ENCODE data around the gene ATP2C2. TPM values are rescaled to one million over a fixed set of nuclear protein-coding genes. Genes with fewer than 3 reads are reported as not detected.

ATP2C2 gene
- polyA plus RNA-seq, 4 donors = 4.0 to 45.7 (median 15.6) TPM

DNA sequence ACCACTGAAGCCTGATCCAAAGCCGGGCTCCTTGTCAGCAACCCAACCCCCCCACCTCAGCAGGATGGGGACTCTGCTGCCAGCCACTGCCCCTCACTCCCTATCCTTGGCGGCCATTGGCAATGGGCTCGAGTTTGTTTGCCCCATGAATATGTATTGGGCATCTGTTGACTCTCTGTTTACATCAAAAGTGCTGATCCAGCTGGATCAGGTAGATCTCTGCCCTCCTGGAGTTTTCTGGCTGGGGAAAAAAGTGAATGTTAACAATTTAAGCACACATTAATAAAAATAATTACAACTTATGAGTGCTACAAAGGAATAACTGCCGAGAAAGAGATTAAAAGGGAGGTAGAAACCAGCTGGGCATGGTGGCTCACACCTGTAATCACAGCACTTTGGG, 62.5 kb downstream of the ATP2C2 start:
- H3K27me3 ChIP-seq (ENCODE audit: control insufficient read depth in 3 of 3, insufficient read depth in 3 of 3, low read length in 3 of 3) = no peaks in the 10 kb centered on the region
- peaks cover 0 to 2% (median 0%) of the 10 kb centered on the region in 3 donors for H3K4me1 ChIP-seq (ENCODE audit: control insufficient read depth in 3 of 3, insufficient read depth in 2 of 3, low read depth in 1 of 3, low read length in 2 of 3)
- H3K36me3 ChIP-seq (ENCODE audit: control insufficient read depth in 3 of 3, insufficient read depth in 2 of 3, low read depth in 1 of 3, low read length in 3 of 3) = peaks cover 0 to 16% (median 0%) of the 10 kb centered on the region in 3 donors
- no peak for FAIRE-seq
- no peak overlapping the region for H3K4me3 ChIP-seq (ENCODE audit: low read depth in 1 of 3, low read length in 3 of 3)
- H3K9me3 ChIP-seq (ENCODE audit: control insufficient read depth in 2 of 2, insufficient read depth in 1 of 2, low read depth in 1 of 2, low read length in 1 of 2) = no peaks in the 10 kb centered on the region
- H3K27ac ChIP-seq (ENCODE audit: low read depth in 1 of 3, low read length in 2 of 3) = no peak overlapping the region
- no peak for DNase-seq
- WGBS, 3 donors = 40 to 71% (median 59%) methylated on average over 4 of the region's 4 CpGs

DNA sequence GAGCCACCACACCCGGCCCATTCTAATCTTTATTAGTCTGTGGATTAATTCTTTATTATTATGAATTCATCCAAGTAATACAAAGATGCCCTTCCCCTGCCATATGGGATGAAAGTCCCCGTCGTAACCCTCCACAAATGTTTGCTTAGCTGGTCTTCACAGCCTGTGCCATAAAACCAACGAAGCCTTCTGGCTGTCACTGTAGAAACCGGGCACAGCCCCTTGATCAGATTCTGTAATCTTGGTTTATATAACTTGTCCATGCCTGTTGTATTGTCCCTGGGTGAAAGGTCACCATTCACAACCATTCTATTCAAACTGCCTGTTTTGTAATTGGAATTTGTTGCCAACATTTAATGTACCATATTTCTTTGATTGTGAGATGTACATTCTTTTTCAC, 66.5 kb downstream of the ATP2C2 start:
- DNase-seq = peak; percentile 81 to 98
- 14 to 53% (median 30%) methylated on average over 5 of the region's 5 CpGs for WGBS, 3 donors
- no peak for FAIRE-seq
- Histone ChIP-seq H3K27ac (ENCODE audit: low read depth in 1 of 3, low read length in 2 of 3) (peak overlapping the region; percentile 46 to 72 (median 65)), H3K4me3 (ENCODE audit: low read depth in 1 of 3, low read length in 3 of 3) (no peak overlapping the region), H3K9me3 (ENCODE audit: control insufficient read depth in 2 of 2, insufficient read depth in 1 of 2, low read depth in 1 of 2, low read length in 1 of 2) (no peaks in the 10 kb centered on the region), H3K36me3 (ENCODE audit: control insufficient read depth in 3 of 3, insufficient read depth in 2 of 3, low read depth in 1 of 3, low read length in 3 of 3) (peaks cover 0 to 18% (median 0%) of the 10 kb centered on the region in 3 donors), H3K4me1 (ENCODE audit: control insufficient read depth in 3 of 3, insufficient read depth in 2 of 3, low read depth in 1 of 3, low read length in 2 of 3) (peaks cover 0 to 2% (median 0%) of the 10 kb centered on the region in 3 donors), H3K27me3 (ENCODE audit: control insufficient read depth in 3 of 3, insufficient read depth in 3 of 3, low read length in 3 of 3) (no peaks in the 10 kb centered on the region)

DNA sequence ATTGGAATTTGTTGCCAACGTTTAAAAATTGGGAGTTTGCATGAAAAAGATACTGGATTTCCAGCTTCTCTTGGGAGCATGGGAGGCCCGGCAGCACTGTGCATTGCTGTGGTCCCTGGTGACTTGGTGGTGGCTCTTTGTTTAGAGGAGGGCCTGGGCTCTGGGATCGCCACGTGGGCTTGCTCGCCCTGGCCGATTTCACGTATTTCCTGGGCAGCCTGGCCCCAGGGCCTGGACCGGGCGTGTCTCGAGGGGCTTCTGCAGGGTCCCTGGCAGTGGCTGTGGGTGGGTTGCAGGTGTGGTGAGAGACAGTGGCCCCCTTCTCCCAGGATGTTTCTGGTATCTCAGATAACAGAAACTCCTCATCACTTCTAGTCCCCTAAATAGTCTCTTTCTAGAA, 67.9 kb downstream of the ATP2C2 start:
- Histone ChIP-seq H3K4me1 (ENCODE audit: control insufficient read depth in 3 of 3, insufficient read depth in 2 of 3, low read depth in 1 of 3, low read length in 2 of 3) (peaks cover 0 to 2% (median 0%) of the 10 kb centered on the region in 3 donors), H3K9me3 (ENCODE audit: control insufficient read depth in 2 of 2, insufficient read depth in 1 of 2, low read depth in 1 of 2, low read length in 1 of 2) (no peaks in the 10 kb centered on the region), H3K4me3 (ENCODE audit: low read depth in 1 of 3, low read length in 3 of 3) (no peak overlapping the region), H3K27me3 (ENCODE audit: control insufficient read depth in 3 of 3, insufficient read depth in 3 of 3, low read length in 3 of 3) (no peaks in the 10 kb centered on the region), H3K36me3 (ENCODE audit: control insufficient read depth in 3 of 3, insufficient read depth in 2 of 3, low read depth in 1 of 3, low read length in 3 of 3) (peaks cover 0 to 16% (median 0%) of the 10 kb centered on the region in 3 donors), H3K27ac (ENCODE audit: low read depth in 1 of 3, low read length in 2 of 3) (no peak overlapping the region)
- DNase-seq (no peak), FAIRE-seq (no peak)
- 83 to 86% (median 83%) methylated on average over 10 of the region's 10 CpGs for WGBS, 3 donors

DNA sequence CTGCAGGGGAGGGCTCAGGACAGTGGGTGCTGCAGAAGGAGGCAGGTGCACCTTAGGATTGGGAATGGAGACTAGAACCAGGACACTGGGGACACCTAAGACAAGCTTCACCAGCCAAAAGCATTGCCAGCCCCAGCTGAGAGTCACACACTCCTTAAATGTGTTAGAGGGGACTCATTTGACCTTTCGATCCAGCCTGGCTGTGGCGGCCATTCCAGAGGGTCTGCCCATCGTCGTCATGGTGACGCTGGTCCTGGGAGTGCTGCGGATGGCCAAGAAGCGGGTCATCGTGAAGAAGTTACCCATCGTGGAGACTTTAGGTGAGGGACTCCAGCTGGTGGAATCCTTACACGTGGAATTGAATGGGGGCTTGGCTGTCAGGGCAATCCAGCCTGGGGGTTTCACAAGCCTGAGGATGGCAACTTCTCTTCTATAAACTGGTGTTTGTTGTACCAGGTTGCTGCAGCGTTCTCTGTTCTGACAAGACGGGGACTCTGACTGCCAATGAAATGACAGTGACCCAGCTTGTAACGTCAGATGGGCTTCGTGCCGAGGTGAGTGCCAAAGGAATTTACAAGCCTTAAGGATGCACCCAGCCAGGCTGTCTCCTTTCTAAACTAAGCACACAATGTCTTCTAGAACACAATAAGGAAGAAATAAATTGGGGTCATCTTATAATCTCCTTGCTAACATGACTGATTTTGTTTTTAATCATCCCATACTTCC, 70.8 kb downstream of the ATP2C2 start:
- H3K9me3 ChIP-seq (ENCODE audit: control insufficient read depth in 2 of 2, insufficient read depth in 1 of 2, low read depth in 1 of 2, low read length in 1 of 2) = no peaks in the 10 kb centered on the region
- H3K27ac ChIP-seq (ENCODE audit: low read depth in 1 of 3, low read length in 2 of 3) = peak overlapping the region in 1 of 3 donors; percentile 56
- peak in 1 of 2 donors; percentile 31 for DNase-seq
- H3K4me3 ChIP-seq (ENCODE audit: low read depth in 1 of 3, low read length in 3 of 3) = no peak overlapping the region
- H3K27me3 ChIP-seq (ENCODE audit: control insufficient read depth in 3 of 3, insufficient read depth in 3 of 3, low read length in 3 of 3) = no peaks in the 10 kb centered on the region
- H3K4me1 ChIP-seq (ENCODE audit: control insufficient read depth in 3 of 3, insufficient read depth in 2 of 3, low read depth in 1 of 3, low read length in 2 of 3) = peaks cover 0 to 15% (median 3%) of the 10 kb centered on the region in 3 donors
- no peak for FAIRE-seq
- 59 to 75% (median 67%) methylated on average over 15 of the region's 15 CpGs for WGBS, 3 donors
- H3K36me3 ChIP-seq (ENCODE audit: control insufficient read depth in 3 of 3, insufficient read depth in 2 of 3, low read depth in 1 of 3, low read length in 3 of 3) = peaks cover 0 to 20% (median 0%) of the 10 kb centered on the region in 3 donors

DNA sequence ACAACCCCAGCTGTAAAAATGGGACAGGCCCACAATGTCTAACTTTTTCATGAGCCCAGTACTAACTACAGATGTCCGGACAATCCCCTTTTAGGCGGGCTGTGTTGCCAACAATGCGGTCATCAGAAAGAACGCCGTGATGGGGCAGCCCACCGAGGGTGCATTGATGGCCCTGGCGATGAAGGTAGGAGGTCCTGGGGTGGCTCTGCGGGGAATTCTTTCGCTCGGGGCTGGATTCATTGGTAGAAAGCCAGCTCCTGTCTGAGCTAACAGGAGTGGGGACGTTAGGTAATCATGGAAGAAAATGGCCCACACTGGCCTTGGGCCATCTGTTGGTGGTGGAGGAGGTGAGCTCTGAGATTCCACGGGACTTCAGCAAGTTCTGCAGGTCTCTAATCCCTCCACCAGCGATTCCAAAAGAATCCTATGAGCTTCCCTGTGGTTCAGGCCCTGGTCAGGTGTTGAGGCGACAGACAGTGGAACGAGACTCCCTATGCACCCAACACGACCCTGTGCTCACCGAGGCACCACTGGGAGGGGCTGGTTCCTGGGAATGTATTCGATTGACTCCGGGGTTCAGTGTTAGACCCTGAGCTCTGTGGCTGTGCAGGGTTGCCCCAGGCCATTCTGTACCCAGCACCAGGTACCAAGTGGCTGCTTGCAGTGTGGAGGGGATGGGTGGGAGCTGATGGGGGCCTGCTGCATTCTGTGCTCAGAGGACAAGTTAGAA, 74.2 kb downstream of the ATP2C2 start:
- no peak for FAIRE-seq
- peak overlapping the region in 2 of 3 donors; percentile 75 to 80 for H3K27ac ChIP-seq (ENCODE audit: low read depth in 1 of 3, low read length in 2 of 3)
- WGBS, 3 donors = 67 to 76% (median 75%) methylated on average over 19 of the region's 19 CpGs
- H3K27me3 ChIP-seq (ENCODE audit: control insufficient read depth in 3 of 3, insufficient read depth in 3 of 3, low read length in 3 of 3) = no peaks in the 10 kb centered on the region
- DNase-seq = no peak
- peaks cover 3 to 19% (median 6%) of the 10 kb centered on the region in 3 donors for H3K4me1 ChIP-seq (ENCODE audit: control insufficient read depth in 3 of 3, insufficient read depth in 2 of 3, low read depth in 1 of 3, low read length in 2 of 3)
- H3K4me3 ChIP-seq (ENCODE audit: low read depth in 1 of 3, low read length in 3 of 3) = peak overlapping the region in 1 of 3 donors; percentile 25
- H3K36me3 ChIP-seq (ENCODE audit: control insufficient read depth in 3 of 3, insufficient read depth in 2 of 3, low read depth in 1 of 3, low read length in 3 of 3) = peaks cover 0 to 24% (median 0%) of the 10 kb centered on the region in 3 donors
- no peaks in the 10 kb centered on the region for H3K9me3 ChIP-seq (ENCODE audit: control insufficient read depth in 2 of 2, insufficient read depth in 1 of 2, low read depth in 1 of 2, low read length in 1 of 2)

DNA sequence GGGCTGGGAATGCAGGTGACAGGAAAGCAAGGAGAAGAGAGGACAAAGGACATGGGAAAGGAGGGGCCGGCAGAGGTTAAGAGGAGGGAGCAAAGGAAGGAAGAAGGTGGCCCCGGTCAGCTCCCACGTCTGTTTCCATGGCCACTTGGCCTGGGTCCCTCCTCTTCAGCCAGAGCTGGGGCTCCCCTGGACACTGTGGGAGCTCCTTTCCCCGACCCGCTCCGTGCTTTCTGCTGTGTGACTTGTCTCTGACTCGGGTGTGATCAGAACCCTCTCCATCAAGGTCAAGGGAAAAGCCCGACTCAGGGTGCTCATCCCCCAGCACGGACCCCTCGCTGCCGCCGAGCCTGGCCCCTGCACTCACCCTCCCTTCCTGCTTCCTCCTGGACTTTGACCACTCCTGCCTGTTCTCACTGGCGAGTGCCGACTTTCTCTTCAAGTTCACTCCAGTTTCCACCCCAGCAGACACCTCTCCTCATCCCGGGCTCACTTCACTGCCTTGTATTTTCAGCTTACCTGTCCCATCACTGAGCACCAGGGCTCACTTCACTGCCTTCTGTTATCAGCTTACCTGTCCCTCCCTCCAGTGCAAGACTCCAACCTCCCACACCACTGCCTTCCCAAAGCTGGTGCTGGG, 74.9 kb downstream of the ATP2C2 start:
- no peaks in the 10 kb centered on the region for H3K27me3 ChIP-seq (ENCODE audit: control insufficient read depth in 3 of 3, insufficient read depth in 3 of 3, low read length in 3 of 3)
- 4 to 19% (median 13%) methylated on average over 15 of the region's 15 CpGs for WGBS, 3 donors
- FAIRE-seq = no peak

DNA sequence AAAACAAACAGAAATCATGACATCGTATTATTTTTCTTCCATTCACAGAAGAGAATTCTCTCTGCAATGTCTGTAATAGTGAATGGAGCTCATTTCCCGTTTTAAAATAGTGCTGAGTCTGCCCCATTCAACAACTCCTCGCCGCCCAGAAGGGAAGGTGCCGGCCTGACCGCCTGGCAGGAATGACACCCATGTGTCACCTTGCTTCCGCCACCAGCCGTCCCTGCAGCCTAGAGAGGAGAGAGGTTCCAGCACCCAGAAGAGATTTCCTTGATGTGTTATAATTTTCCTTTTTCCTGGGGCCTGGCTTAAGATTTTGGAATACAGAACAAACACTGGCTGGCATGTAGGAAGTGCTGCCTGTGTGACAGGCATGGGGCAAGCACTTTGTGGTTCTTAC, 76.1 kb downstream of the ATP2C2 start:
- 69 to 84% (median 79%) methylated on average over 8 of the region's 8 CpGs for WGBS, 3 donors
- Histone ChIP-seq H3K27ac (ENCODE audit: low read depth in 1 of 3, low read length in 2 of 3) (no peak overlapping the region), H3K36me3 (ENCODE audit: control insufficient read depth in 3 of 3, insufficient read depth in 2 of 3, low read depth in 1 of 3, low read length in 3 of 3) (peaks cover 0 to 26% (median 0%) of the 10 kb centered on the region in 3 donors), H3K9me3 (ENCODE audit: control insufficient read depth in 2 of 2, insufficient read depth in 1 of 2, low read depth in 1 of 2, low read length in 1 of 2) (no peaks in the 10 kb centered on the region), H3K27me3 (ENCODE audit: control insufficient read depth in 3 of 3, insufficient read depth in 3 of 3, low read length in 3 of 3) (no peaks in the 10 kb centered on the region), H3K4me3 (ENCODE audit: low read depth in 1 of 3, low read length in 3 of 3) (no peak overlapping the region), H3K4me1 (ENCODE audit: control insufficient read depth in 3 of 3, insufficient read depth in 2 of 3, low read depth in 1 of 3, low read length in 2 of 3) (peaks cover 3 to 19% (median 6%) of the 10 kb centered on the region in 3 donors)
- DNase-seq (no peak), FAIRE-seq (no peak)

More for the DNA sequence above, 74.9 kb downstream of the ATP2C2 start:
- DNase-seq = peak; percentile 82 to 91
- Histone ChIP-seq H3K9me3 (ENCODE audit: control insufficient read depth in 2 of 2, insufficient read depth in 1 of 2, low read depth in 1 of 2, low read length in 1 of 2) (no peaks in the 10 kb centered on the region), H3K27ac (ENCODE audit: low read depth in 1 of 3, low read length in 2 of 3) (peak overlapping the region; percentile 59 to 80 (median 75)), H3K36me3 (ENCODE audit: control insufficient read depth in 3 of 3, insufficient read depth in 2 of 3, low read depth in 1 of 3, low read length in 3 of 3) (peaks cover 0 to 26% (median 0%) of the 10 kb centered on the region in 3 donors), H3K4me3 (ENCODE audit: low read depth in 1 of 3, low read length in 3 of 3) (peak overlapping the region in 2 of 3 donors; percentile 25 to 32), H3K4me1 (ENCODE audit: control insufficient read depth in 3 of 3, insufficient read depth in 2 of 3, low read depth in 1 of 3, low read length in 2 of 3) (peaks cover 3 to 19% (median 6%) of the 10 kb centered on the region in 3 donors)

DNA sequence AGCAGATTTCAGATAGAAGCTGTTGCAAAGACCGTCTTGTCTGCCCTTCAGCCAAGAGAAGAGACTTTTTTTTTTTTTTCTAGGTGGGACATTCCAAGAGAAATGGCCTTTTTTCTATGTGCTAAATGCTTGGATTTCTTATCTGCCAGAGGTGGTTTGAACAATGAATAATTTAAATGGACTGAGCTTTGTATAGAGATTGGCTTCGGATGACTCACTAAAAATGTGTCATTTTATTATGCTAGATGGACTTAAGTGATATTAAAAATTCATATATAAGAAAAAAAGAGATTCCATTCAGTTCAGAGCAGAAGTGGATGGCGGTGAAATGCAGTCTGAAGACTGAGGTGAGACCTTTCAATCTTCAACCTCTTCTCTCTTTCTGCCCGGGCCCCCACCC, 77.7 kb downstream of the ATP2C2 start:
- no peaks in the 10 kb centered on the region for H3K9me3 ChIP-seq (ENCODE audit: control insufficient read depth in 2 of 2, insufficient read depth in 1 of 2, low read depth in 1 of 2, low read length in 1 of 2)
- peaks cover 3 to 19% (median 6%) of the 10 kb centered on the region in 3 donors for H3K4me1 ChIP-seq (ENCODE audit: control insufficient read depth in 3 of 3, insufficient read depth in 2 of 3, low read depth in 1 of 3, low read length in 2 of 3)
- FAIRE-seq (no peak), DNase-seq (peak in 1 of 2 donors; percentile 47)
- no peaks in the 10 kb centered on the region for H3K27me3 ChIP-seq (ENCODE audit: control insufficient read depth in 3 of 3, insufficient read depth in 3 of 3, low read length in 3 of 3)
- no peak overlapping the region for H3K4me3 ChIP-seq (ENCODE audit: low read depth in 1 of 3, low read length in 3 of 3)
- peaks cover 0 to 34% (median 0%) of the 10 kb centered on the region in 3 donors for H3K36me3 ChIP-seq (ENCODE audit: control insufficient read depth in 3 of 3, insufficient read depth in 2 of 3, low read depth in 1 of 3, low read length in 3 of 3)
- no peak overlapping the region for H3K27ac ChIP-seq (ENCODE audit: low read depth in 1 of 3, low read length in 2 of 3)
- 36 to 58% (median 53%) methylated on average over 4 of the region's 4 CpGs for WGBS, 3 donors

Measured in small intestine (tissue), 7 donors.